Daoy (cell line): ENCODE data around the gene SWT1. TPM values are rescaled to one million over a fixed set of nuclear protein-coding genes. Genes with fewer than 3 reads are reported as not detected.
"Not testable (repeated sequence)": the region's sequence is repeated elsewhere in the genome, so short reads cannot be mapped to it uniquely, and the experiment has no call there.

ENCODE experiments used
- DNase-seq: peaks from one replicate; pipeline ENCODE4 v3.0.0-alpha.2; 2015; ENCODE audit warnings: low read depth
- total RNA-seq: library from RNA; depleted of rRNA; stranded (reverse); fragments of >200 nt; shearing (Covaris generic); gene quantifications from 2 replicates; pipeline ENCODE4 v1.2.3, GENCODE V29; 2014; rRNA removed

SWT1 gene
- total RNA-seq, 1 experiment from 2014 or later = 2.3 TPM

DNA sequence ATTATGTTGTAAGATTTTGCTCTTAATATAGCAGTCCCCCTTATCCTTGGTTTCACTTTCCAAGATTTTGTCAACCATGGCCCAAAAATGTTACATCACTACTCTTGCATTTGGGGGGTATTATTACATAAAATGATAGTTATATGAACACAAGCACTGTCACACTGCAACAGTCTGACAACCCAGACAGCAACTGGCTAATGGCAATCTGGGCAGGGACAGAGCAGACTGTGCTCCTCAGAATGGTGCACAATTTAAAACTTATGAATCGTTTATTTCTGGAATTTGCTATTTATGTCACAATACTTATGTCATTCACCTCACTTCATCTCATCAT, 162.1 kb downstream of the SWT1 start:
- DNase-seq = no peak

DNA sequence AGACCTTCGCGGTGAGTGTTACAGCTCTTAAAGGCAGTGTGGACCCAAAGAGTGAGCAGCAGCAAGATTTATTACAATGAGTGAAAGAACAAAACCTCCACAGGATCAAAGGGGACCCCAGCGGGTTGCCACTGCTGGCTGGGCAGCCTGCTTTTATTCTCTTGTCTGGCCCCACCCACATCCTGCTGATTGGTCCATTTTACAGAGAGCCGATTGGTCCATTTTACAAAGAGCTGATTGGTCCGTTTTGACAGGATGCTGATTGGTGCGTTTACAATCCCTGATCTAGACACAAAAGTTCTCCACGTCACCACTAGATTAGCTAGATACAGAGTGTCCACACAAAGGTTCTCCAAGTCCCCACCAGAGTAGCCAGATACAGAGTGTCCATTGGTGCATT, 164.1 kb downstream of the SWT1 start:
- not testable (repeated sequence) for DNase-seq

DNA sequence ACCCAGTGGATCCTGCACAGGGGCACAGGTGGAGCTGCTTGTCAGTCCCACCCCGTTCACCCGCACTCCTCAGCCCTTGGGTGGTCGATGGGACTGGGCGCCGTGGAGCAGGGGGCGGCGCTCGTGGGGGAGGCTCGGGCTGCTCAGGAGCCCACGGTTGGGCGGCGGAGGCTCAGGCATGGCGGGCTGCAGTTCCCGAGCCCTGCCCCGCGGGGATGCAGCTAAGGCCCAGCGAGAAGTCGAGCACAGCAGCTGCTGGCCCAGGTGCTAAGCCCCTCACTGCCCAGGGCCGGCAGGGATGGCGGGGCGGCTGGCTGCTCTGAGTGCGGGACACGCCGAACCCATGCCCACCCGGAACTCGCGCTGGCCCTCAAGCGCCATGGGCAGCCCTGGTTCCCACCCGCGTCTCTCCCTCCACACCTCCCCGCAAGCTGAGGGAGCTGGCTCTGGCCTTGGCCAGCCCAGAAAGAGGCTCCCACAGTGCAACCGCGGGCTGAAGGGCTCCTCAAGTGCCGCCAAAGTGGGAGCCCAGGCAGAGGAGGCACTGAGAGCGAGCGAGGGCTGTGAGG, 164.8 kb downstream of the SWT1 start:
- not testable (repeated sequence) for DNase-seq

DNA sequence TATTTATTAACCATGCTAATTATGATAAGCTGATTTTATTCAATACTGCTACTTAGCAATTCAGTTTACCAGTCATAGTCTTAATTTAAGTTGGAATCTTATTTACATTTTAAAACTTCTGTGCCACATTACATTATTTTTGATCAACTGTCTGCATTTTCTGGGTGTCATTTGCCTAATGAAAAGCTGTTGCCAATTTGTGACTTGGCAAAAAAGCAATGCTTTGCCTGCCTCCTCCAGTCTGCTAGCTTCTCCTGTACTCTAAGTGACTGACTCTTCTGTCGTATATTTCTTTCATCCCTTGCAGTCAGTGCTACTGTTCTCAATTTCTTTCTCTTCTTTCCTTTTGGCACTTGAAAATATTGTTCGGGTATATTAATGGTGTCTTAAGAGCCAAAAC, 165.7 kb downstream of the SWT1 start:
- DNase-seq = no peak

DNA sequence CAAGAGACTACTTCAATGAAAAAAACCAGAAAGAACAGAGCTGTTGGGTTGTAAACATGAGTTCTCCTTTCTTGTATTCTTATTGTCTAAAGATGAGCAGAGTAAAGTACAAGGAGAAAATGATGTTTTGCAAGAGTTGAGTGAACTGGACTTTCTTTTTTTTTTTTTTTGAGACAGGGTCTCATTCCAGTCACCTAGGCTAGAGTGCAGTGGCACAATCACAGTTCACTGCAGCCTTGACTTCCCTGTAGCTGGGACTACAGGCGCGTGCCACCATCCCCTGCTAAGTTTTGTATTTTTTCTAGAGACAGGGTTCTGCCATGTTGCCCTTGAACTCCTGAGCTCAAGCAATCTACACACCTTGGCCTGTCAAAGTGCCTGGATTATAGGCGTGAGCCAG, 167.2 kb downstream of the SWT1 start:
- DNase-seq = no peak

DNA sequence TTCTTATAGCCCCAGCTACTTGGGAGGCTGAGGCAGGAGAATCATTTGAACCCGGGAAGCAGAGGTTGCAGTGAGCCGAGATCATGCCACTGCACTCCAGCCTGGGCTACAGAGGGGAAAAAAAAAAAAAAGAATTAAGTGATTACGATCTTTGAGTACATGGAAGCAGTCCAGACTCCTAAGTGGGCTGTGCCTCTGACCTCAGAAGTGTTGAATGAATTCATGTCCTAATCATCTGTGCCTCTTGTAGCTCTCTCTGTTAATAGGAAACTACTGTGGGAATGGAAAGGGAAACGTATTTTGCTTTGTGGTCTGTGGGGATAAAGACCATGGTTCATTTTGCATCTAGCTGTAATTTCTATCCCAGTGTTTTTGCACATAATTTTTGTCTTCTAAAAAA, 168.4 kb downstream of the SWT1 start:
- DNase-seq = peak; percentile 29

DNA sequence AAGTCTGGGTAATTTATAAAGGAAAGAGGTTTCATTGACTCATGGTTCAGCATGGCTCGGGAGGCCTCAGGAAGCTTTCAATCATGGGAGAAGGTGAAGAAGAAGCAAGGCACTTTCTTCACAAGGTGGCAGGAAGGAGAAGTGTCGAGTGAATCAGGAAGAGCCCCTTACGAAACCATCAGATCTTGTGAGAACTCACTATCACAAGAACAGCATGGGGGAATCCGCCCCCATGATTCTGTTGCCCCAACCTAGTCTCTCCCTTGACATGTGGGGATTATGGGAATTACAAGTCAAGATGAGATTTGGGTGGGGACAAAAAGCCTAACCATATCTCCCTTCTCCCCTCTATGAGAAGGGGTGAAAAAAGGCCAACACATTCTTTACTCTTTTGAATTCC, 171.3 kb downstream of the SWT1 start:
- no peak for DNase-seq

DNA sequence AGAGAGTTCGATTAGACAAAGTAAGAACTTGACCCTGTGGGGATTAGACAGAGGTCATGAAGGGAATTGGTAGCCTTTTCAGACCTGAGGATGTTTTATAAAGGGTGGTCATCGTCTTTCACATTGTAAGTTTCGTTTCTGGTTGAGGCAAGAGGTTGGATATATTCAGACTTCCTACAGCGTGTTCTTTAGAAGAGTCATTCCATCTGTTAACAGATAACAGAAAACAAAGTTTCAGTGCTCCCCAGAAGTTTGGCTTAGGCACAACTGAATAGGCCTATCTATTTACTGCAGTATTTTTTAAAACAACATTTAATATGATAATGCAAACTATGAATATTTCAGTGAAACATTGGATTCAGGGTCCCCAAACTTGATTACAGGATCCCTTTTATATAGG, 177.2 kb downstream of the SWT1 start:
- no peak for DNase-seq

DNA sequence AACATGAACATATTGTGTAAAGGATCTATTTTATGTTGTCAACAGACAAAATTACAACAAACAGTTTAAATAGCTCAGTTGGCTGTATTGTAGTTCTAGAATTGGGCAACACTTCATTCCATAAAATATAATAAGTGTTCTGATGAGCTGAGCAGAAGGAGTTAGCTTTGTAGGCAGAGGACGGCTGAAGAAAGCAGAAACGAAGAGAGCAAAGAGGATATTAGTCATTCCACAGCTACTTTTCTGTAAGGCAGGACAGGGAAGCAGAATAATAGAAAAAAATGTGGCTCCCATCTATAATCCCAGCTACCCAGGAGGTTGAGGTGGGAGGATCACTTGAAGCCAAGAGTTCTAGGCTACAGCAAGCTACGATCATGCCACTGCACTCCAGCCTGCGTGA, 180.3 kb downstream of the SWT1 start:
- peak; percentile 16 for DNase-seq

DNA sequence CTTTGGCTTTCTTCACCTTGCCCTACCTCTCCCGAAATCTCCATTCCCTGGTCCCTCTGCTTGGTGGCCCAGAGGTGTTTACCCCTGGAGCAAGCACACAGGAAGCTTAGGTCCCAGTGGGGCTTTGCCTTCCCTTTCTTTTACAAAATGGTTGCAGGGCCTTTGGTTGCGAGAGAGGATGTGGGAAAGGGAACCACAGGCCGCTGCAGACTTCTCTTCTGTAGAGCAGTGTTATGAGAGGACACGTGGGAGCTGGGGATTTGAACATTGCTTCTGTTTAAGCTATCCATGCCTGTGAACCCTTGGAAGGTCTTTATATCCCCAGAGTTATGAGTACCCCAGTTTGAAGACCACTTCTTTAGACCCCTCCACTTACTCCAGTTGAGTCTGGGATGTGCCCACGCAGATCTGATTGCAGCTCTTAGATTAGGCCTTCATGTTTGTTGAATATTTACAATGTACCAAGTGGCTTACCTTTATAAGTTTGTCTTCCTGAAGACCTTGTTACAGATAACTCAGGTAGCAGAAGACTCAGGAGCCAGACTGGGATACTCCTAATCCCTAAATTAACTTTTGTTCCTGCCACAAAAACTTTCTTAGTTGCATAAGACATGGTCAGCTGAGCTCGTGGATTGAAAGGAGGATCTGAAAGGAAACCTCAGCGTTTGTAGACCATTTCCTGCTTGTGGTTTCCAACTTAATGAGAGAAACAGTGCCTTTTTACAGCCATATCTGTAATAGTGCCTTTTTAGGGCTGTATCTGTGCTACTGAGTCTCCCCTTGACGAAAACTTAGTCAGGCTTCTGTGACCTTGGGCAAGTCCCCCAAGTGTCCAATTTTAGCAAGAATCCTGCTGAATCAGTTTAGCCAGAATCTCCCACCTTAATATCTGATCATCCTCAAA, 182.0 kb downstream of the SWT1 start:
- DNase-seq = peak; percentile 15

DNA sequence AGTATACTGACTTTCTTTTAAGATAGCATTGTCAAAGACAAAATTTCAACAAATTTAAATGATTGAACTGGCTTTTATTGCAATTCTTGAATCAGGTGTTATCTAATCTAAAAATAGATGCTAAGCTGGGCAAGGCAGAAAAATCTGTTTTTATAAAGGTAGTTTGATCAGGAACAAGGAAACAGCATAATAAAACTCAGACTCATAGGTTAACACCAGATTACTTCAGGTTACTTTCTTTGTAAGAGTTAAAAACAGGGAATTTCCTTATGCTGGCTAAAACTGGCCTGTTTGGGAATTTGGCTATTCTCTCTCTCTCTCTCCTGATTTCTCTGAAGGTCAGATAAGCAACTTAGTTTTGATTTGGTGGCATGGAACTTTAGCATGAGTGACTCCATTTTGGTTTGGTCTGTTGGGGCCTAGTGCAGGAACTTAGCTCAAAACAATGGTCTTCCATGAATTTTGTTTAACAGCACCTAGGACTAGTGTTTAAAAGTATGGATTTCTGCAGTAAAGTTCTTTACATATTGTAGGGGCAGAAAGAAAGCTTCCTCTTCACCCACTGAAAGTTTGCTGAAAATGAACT, 184.3 kb downstream of the SWT1 start:
- DNase-seq = no peak

Other genes with a start within 250 kb of the SWT1 start
- 15.4 and 17.4 TPM in 2 replicates for gene NIBAN1, start 182.7 kb upstream of the SWT1 start, total RNA-seq
- 20.2 and 24.1 TPM in 2 replicates for gene RNF2, start 111.6 kb upstream of the SWT1 start, total RNA-seq
- 16.1 and 37.1 TPM in 2 replicates for gene TRMT1L, start 214 bp upstream of the SWT1 start, total RNA-seq
- gene IVNS1ABP, start 160.1 kb downstream of the SWT1 start, total RNA-seq = 70.2 and 81.0 TPM in 2 replicates